ENCODE results near the gene REL.

Gene REL

DNA sequence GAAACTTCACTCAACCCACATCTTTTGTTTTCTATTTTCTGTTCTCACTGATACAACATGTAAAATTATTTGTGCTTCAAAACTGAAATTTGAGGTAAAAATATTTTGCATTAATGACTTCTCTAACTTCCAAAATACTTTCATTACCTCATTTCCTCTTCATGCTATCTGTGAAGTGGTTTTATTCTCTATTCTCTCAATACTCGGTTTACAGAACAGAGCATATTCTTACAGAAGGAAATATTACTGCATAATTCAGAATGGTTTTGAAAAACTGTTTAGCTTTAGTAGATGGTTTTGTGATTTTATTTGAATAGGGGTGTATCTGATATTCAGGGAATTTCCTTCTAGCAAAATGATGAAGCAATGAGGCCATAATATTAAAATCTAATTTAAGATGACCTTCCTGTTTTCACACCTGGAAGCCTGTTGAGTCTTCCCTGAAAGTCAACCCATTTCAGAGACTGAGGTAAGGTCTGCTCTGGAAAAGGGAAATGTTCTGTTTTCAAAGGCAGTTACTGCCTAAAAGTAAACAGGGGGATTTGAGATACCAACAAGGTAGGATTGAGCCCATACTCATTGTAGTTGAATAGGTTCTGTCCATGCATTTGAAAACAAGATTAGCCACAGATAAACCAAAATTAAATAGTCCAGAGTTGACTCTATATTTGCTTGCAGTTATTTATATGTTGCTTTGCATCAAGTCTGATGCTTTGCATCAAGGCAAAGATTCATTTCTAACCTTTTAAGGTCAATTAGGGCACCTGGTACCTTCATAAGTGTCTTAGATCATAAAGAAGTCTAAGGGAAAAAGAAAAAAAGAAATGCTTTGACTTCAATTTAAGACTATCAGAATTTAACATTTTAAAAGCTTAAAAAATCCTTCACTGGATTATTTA lies 85.4 kb downstream of the REL start:
- ATAC-seq: peak; percentile 23 to 44

DNA sequence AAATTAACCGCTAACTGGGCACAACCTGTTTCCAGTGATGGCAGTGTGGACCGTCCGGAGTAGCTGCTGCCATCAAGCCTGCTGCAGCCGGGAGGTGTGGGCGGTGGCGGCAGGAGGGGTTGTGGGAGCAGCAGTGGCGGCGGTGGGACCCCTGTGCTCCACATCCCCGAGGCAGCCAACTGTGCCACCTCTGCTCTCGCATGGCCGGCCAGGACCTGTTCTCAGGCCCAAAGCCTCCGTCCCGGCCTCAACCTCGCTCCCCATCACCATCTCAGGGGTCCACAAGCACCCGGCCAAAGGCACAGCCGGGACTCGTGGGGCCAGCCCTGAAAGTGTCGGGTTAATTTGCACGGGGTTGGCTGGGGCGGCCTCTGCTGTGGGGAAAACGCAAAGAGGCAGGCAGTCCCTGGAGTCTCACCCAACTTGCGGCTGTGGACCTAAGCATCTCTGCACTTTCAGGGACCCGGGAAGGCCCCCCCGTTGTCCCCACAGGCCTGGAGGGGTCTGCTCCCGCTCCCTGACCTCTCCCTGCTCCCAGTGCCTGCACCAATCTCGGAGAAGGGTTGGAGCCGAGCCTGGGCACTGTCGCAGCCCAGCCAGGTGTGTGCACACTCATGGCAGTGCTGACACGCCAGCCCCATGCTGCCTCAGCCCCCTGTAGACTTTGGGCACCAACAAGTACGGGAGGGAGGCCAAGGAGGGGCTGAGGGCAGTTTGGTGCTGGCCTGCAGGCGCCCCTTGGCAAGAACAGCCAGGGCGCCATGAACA lies 91.7 kb downstream of the REL start:
- ATAC-seq: no peak

DNA sequence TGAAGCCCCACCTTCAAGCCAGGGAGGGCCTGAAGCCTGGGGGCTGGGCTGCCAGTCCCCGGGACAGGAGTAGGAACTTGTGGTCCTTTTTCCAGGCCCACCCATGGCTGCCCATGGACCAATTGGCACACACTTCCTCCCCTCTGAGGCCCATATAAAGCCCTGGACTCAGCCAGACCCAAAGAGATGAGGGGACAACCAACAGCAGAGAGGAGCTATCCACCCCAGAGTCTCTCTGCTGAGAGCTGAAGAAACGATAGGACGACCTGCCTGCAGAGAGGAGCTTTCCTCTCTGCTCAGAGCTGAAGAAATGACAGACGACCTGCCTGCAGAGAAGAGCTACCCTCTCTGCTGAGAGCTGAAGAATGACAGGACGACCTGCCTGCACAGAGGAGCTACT lies 92.3 kb downstream of the REL start:
- no peak for ATAC-seq

DNA sequence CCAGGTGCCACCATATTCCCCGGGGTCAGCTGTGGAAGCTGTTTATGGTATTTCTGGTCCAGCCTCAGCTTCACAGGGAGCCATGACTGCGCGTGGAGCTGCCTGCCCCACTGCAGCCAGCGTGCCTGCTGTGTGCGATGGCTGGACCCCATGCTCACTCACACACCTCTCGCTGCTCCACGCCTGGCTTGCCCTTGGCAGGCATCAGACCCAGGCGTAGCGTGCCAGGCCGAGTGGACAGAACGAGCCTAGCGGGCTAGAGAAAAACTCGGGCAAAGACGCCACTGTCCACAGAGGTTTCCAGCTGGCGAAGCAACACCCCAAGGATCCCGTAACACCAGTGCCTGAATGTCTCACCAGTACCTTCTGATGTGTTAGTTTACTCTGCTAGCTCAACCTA lies 93.3 kb downstream of the REL start:
- no peak for ATAC-seq
